GM19025 (cell line): ENCODE measurements around the gene ENTPD2.
"Not testable (repeated sequence)": the region's sequence is repeated elsewhere in the genome, so short reads cannot be mapped to it uniquely, and the experiment has no call there.

ENCODE experiments used
- ATAC-seq: cut with Tn5 transposase; IDR thresholded peaks from one replicate; pipeline ENCODE4 v1.9.1; 2021; ENCODE audit warnings: mild to moderate bottlenecking, low read depth, moderate library complexity; ENCODE audit not compliant: unreplicated experiment

ENTPD2 gene

DNA sequence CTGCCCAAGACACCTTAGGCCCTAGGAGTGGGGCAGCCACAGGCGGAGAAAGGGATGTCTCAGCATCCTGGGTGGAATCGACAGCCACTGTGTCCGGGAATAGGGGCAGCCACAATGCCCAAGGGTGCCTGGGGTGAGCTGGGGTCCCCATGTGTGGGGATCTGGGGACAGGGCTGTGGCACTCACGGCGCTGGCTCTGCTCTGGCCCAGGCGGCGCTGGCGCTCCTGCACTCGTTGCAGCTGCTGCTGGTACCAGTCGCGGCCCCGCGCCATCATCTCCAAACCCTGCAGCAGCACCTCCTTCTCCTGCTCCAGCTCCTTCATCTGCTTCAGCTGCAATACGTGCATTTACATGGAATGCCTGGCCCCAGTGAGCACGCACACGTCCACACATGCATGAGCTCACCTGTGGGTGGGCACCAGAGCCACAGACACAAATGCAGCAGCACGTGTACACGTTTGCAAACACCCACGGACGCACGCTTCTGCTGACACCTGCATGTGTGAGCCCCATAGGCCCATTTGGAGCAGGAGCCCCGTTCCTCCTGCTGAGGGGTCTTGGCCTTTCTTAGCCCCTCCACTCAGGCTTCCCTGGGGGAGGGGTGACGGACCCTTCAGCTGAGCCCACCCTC is 11.6 kb upstream of the ENTPD2 start:
- no peak for ATAC-seq

- ATAC-seq = no peak
Observed at GRCh38 chr9:137064880-137065164, 11.0 kb upstream of the ENTPD2 start.

GRCh38 chr9:137064027-137064879 is 10.4 kb upstream of the ENTPD2 start:
- ATAC-seq = no peak

GRCh38 chr9:137063311-137064026 is 9.6 kb upstream of the ENTPD2 start:
- ATAC-seq = no peak

DNA sequence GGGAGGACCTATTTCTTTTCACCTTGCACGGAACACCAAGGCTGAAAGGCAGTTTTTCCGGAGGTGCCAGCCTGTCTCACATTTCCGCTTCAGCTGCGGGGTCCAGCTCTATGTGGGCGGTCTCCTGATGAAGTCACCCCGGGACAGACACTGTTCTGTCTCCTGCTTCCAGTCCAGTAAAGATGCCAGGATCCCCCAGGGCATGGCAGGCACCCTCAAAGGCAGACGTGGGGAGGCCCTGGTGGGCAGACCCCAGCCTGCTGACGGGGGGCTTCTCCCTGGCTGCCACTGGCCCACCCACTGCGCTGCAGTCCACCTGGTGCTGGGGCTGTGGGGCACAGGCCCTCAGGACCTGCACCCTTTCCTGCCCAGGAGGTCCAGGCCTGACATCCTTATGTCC is 8.9 kb upstream of the ENTPD2 start:
- not testable (repeated sequence) for ATAC-seq

DNA sequence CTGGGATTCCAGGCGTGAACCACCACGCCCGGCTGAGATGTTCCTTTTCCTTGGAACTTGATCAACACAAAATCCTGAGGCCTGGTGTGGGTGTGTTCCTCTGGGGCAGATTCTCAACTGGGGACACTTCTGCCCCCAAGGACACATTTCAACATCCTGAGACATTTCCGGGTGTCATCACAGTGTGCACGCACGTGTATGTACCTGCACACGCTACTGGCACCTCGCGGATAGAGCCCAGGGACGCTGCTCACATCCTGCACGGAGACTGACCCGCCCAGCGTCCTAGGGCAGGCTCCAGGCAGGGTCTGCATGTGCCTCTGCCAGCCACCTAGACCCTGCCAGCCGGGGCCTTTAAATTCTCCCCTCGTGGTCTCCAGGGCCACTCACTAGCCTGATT is 8.5 kb upstream of the ENTPD2 start:
- ATAC-seq = no peak

- no peak for ATAC-seq
Observed at GRCh38 chr9:137058521-137059234, 4.8 kb upstream of the ENTPD2 start.

DNA sequence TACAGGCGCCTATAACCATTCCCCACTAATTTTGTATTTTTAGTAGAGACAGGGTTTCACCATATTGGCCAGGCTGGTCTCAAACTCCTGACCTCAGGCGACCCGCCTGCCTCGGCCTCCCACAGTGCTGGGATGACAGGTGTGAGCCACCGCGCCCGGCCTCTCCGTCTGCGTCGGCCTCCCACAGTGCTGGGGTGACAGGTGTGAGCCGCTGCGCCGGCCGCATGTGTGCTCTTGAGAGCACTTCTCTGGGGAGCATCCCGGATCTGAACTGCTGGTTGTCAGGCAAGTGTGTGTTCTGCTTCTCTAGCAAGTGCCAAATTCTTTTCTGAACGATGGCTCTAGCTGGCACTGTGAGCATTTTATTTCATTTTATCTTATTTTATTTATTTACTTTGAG is 3.7 kb upstream of the ENTPD2 start:
- no peak for ATAC-seq

GRCh38 chr9:137056739-137057415 is 3.0 kb upstream of the ENTPD2 start:
- ATAC-seq = no peak

DNA sequence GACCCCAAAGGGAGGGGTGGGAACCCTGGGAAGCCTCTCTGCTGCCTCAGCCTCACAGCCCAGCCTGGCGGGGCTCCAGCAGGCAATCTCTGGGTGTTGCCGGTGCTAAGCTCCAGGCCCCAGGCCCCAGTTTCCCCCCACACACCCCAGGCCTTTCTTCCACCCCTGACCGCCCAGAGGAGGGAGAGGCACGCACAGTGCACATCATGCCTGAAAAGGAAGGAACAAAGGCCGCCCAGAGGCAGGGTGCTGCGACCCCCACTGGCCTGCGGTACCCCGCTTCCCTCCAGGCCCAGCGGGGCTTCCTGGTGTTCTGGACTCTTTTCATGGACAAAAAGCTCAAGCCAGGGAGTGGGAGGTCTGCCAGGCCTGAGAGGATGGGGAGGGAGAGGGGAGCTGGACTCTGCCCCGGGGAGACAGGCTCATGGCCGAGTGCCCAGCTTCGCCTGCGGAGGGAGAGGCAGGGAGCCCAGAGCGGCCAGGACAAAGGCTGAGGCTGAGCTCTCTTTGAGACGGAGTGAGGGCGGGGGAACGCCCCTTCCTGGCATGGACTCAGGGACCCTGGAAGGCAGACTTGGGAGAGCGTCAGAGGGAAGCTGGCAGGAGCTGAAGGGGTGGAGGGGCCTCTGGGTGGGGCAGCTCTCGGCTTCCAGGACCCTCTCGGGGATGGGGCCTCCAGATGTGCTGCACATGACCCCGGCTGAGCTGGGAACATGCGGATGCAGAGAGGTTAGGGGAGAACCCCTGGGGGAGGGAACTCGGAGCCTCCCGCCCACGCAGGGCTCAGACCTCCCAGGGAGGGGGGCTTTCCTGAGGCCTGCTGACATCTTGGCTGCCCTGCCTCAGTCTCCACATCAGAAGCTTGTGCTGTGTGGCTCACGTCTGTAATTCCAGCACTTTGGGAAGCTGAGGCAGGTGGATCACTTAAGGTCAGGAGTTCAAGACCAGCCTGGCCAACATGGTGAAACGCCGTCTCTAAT is 1.8 kb upstream of the ENTPD2 start:
- ATAC-seq = no peak

GRCh38 chr9:137054932-137055384 is 1.1 kb upstream of the ENTPD2 start:
- ATAC-seq = no peak

DNA sequence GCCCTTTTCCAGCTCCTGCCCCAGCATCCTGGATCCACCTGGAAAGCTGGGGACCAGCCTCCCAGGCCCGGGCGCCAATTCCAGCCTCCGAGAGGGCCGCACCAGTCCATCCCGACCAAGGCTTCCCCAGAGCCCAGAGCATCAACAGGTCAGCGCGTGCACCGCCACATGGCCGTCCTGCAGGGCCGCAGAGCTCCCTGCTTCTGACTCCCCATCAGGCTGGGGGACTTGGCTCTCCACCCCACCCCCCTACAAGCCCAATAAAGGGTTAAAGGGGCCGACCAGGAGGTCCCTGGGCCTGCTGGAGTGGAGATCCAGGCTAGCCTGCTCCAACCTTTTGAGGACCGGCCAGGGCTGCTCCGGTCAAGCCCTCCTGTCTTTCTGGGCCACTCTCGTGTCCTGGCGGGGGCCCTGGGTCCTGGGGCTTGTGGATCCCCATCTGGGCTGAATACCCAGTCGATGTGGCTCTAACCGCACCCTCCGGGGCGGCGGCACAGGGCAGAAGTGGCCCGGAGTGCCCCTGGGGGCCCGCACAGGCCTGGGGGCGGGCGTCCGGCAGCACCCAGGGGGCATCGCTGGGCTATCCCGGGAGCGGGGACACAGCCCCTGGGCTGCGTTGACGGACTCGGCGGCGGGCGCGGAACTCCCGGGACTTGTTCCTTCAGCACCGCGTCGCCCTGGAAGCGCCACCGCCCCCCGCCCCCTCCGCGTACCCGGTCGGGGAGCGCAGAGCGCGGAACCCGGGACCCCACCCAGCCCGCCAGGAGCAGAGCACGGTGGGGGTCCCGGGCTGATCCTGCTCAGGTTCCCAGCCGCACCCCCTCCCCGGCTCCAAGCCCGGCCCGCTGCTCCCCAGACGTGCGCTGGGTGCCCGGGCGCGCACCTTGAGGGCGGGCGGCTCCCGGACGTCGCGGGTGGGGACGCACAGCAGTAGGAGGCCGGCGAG is 590 bp downstream of the ENTPD2 start:
- no peak for ATAC-seq

DNA sequence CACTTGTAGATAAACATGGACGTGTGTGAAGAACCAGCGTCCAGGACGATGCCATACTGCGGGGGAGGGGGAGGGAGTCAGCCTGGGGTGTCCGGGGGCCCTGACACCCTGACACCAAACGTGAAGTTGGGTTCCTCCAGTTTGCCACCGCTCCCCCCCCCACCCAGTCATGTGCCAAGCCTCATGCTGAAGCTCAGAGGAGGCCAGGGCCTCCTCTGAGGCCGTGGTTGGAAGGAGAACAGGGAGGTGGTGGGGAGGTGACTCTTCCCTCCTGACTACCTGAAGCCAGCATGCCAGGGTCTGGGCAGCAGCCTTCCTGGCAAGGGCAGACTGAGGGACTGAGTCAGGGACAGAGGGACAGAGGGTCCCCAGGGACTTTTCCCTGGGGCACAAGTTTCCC is 1.6 kb downstream of the ENTPD2 start:
- ATAC-seq = no peak

GRCh38 chr9:137051145-137051724 is 2.6 kb downstream of the ENTPD2 start:
- ATAC-seq = no peak

DNA sequence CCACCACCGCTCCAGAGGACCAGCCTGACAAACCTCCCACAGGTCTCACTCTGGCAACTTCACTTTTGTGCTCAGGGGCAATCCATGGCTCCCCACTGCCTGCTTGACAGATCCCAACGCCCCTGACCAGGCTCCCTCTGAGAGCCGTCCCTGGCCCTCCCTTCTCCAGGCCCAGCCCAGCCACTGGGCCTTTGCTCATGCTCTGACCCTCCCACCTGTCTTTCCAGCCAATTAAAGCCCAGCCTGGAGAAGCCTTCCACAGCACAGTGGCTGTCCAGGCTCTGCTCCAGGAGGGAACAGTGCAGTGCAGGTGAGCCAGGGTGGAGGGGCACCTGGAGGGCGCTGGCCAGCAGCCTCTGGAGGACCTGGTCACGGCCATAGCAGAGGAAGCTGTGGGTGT is 3.3 kb downstream of the ENTPD2 start:
- no peak for ATAC-seq

DNA sequence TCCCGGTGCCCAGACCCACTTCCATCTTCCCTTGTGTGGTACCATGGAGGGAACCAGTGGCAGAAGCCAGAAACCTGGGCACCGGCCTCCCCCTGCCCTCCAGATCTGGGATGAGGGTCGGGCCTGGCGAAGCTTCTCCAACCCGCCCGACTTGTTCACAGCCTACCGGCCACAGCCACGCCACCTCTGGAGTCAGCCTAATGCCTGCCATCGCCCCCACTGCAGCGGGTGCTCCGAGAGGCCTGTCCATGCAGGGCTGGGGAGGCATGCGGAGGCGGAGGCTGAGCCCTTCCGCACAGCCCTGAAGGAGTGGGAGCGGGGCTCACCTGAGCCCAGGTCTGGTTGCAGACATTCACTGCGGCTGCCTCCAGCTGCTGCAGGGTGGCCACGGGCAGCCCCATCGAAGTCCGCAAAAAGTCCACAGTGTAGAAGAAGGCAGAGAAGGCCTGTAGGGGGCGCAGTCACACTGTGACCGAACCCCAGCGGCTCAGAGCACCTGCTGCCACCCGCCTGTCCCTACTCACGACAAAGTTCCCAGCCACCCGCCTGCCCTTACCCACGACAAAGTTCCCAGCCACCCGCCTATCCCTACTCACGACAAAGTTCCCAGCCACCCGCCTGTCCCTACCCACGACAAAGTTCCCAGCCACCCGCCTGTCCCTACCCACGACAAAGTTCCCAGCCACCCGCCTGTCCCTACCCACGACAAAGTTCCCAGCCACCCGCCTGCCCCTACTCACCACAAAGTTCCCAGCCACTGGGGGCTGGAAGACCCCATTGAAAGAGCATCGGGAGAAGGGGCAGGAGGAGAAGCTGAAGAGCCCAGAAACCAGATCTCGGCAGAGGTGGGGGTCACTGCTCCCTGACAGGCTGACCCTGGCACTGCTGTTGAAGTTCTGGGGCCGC is 4.1 kb downstream of the ENTPD2 start:
- no peak for ATAC-seq
